H9 (cell line): ENCODE results near the gene MEPCE. TPM values are rescaled to one million over a fixed set of nuclear protein-coding genes. Genes with fewer than 3 reads are reported as not detected.

Experiments used
- DNase-seq: peaks from one replicate; pipeline ENCODE4 v3.0.0-alpha.2; 2017
- H2AFZ ChIP-seq: one replicate; pipeline ENCODE4 v1.6.1; 2013; ENCODE audit warnings: mild to moderate bottlenecking, low read length, control low read depth, moderate library complexity
- H2AK5ac ChIP-seq: 2 replicates; pipeline ENCODE4 v1.6.1; 2013; ENCODE audit warnings: low read length, control low read depth, mixed read lengths; ENCODE audit not compliant: insufficient read length
- H2BK120ac ChIP-seq: one replicate; pipeline ENCODE4 v1.6.1; 2013; ENCODE audit warnings: low read depth, mild to moderate bottlenecking, low read length, control low read depth, inconsistent platforms; ENCODE audit not compliant: poor library complexity, severe bottlenecking
- H2BK12ac ChIP-seq: 2 replicates; pipeline ENCODE4 v1.6.1; 2013; ENCODE audit warnings: low read length, control low read depth, mixed read lengths, low read depth; ENCODE audit not compliant: insufficient read length
- H2BK15ac ChIP-seq: 2 replicates; pipeline ENCODE4 v1.6.1; 2013; ENCODE audit warnings: low read depth, low read length, control low read depth
- H2BK20ac ChIP-seq: one replicate; pipeline ENCODE4 v1.6.1; 2013; ENCODE audit warnings: low read depth, mild to moderate bottlenecking, low read length, control low read depth, inconsistent platforms; ENCODE audit not compliant: poor library complexity, severe bottlenecking
- H2BK5ac ChIP-seq: 2 replicates; pipeline ENCODE4 v1.6.1; 2013; ENCODE audit warnings: low read length, control low read depth, mixed read lengths; ENCODE audit not compliant: insufficient read length
- H3K14ac ChIP-seq: 2 replicates; pipeline ENCODE4 v1.6.1; 2013; ENCODE audit warnings: low read length, control low read depth; ENCODE audit not compliant: insufficient read depth
- H3K18ac ChIP-seq: 2 replicates; pipeline ENCODE4 v1.6.1; 2013; ENCODE audit warnings: low read depth, mild to moderate bottlenecking, mixed read lengths, low read length, control low read depth; ENCODE audit not compliant: insufficient read length
- H3K23ac ChIP-seq: 2 replicates; pipeline ENCODE4 v1.6.1; 2013; ENCODE audit warnings: low read length, control low read depth, mixed read lengths, low read depth; ENCODE audit not compliant: insufficient read length
- H3K23me2 ChIP-seq: 2 replicates; pipeline ENCODE4 v1.6.1; 2013; ENCODE audit warnings: low read depth, mild to moderate bottlenecking, mixed read lengths, low read length, control low read depth; ENCODE audit not compliant: insufficient read length, poor library complexity, severe bottlenecking
- H3K27ac ChIP-seq: 2 replicates; pipeline ENCODE4 v1.5.1; 2013; ENCODE audit warnings: low read length, control low read depth, mixed read lengths, low read depth; ENCODE audit not compliant: insufficient read length
- H3K27me3 ChIP-seq: 2 replicates; pipeline ENCODE4 v1.6.1; 2013; ENCODE audit warnings: low read length, control low read depth, inconsistent platforms; ENCODE audit not compliant: insufficient read depth
- H3K4ac ChIP-seq: 2 replicates; pipeline ENCODE4 v1.6.1; 2013; ENCODE audit warnings: low read depth, mild to moderate bottlenecking, control low read depth, inconsistent platforms, low read length, moderate library complexity
- H3K4me1 ChIP-seq: 2 replicates; pipeline ENCODE4 v1.6.1; 2013; ENCODE audit warnings: low read length, control low read depth, inconsistent platforms; ENCODE audit not compliant: insufficient read depth
- H3K4me2 ChIP-seq: 2 replicates; pipeline ENCODE4 v1.6.1; 2013; ENCODE audit warnings: low read length, control low read depth, mixed read lengths; ENCODE audit not compliant: insufficient read length, insufficient read depth
- H3K56ac ChIP-seq: 2 replicates; pipeline ENCODE4 v1.6.1; 2013; ENCODE audit warnings: low read depth, mild to moderate bottlenecking, mixed read lengths, low read length, control low read depth; ENCODE audit not compliant: insufficient read length
- H3K79me1 ChIP-seq: 2 replicates; pipeline ENCODE4 v1.6.1; 2013; ENCODE audit warnings: low read depth, mild to moderate bottlenecking, moderate library complexity, low read length, control low read depth, inconsistent platforms; ENCODE audit not compliant: insufficient read depth, poor library complexity, severe bottlenecking
- H3K79me2 ChIP-seq: 2 replicates; pipeline ENCODE4 v1.6.1; 2013; ENCODE audit warnings: low read length, control low read depth, inconsistent platforms; ENCODE audit not compliant: insufficient read depth
- H3K9ac ChIP-seq: 2 replicates; pipeline ENCODE4 v1.6.1; 2013; ENCODE audit warnings: low read length, control low read depth, mixed read lengths; ENCODE audit not compliant: insufficient read length; ENCODE audit errors: extremely low read depth
- H3K9me3 ChIP-seq: one replicate; pipeline ENCODE4 v1.6.1; 2013; ENCODE audit warnings: low read depth, low read length, inconsistent platforms; ENCODE audit not compliant: control insufficient read depth
- H3T11ph ChIP-seq: one replicate; pipeline ENCODE4 v1.6.1; 2013; ENCODE audit warnings: mild to moderate bottlenecking, low read length, control low read depth, inconsistent platforms
- H4K20me1 ChIP-seq: one replicate; pipeline ENCODE4 v1.6.1; 2013; ENCODE audit not compliant: control insufficient read depth, insufficient read length, insufficient read depth
- H4K5ac ChIP-seq: 2 replicates; pipeline ENCODE4 v1.6.1; 2013; ENCODE audit warnings: low read depth, mild to moderate bottlenecking, mixed read lengths, low read length, control low read depth; ENCODE audit not compliant: insufficient read length
- H4K8ac ChIP-seq: replicated peaks from 2 replicates; pipeline ENCODE4 v1.6.1; 2013; ENCODE audit warnings: low read length, control low read depth, mixed read lengths, low read depth; ENCODE audit not compliant: insufficient read length
- H4K91ac ChIP-seq: 2 replicates; pipeline ENCODE4 v1.6.1; 2013; ENCODE audit warnings: low read depth, mild to moderate bottlenecking, moderate library complexity, mixed read lengths, low read length, control low read depth; ENCODE audit not compliant: insufficient read length
- H3K27ac Mint-ChIP-seq, 3 experiments: 2 replicates in 2 of 3; 3 replicates in 1 of 3; pipeline ENCODE4 v1.8.0; 2020 to 2021; ENCODE audit warnings: mixed read lengths in 3 of 3, mild to moderate bottlenecking in 1 of 3, moderate library complexity in 1 of 3
- H3K27me3 Mint-ChIP-seq: 2 replicates; pipeline ENCODE4 v1.8.0; 2021; ENCODE audit warnings: low read depth, mild to moderate bottlenecking, moderate library complexity, mixed read lengths
- H3K36me3 Mint-ChIP-seq, 3 experiments: 2 replicates in 2 of 3; 3 replicates in 1 of 3; pipeline ENCODE4 v1.8.0; 2020 to 2021; ENCODE audit warnings: low read depth in 3 of 3, mixed read lengths in 3 of 3; ENCODE audit not compliant: insufficient read depth in 1 of 3
- H3K4me1 Mint-ChIP-seq, 2 experiments: 2 replicates each; pipeline ENCODE4 v1.8.0; 2020; ENCODE audit warnings: mixed read lengths in 2 of 2
- H3K4me3 Mint-ChIP-seq, 2 experiments: 2 replicates in 1 of 2; 3 replicates in 1 of 2; pipeline ENCODE4 v1.8.0; 2020 to 2021; ENCODE audit warnings: mild to moderate bottlenecking in 2 of 2, mixed read lengths in 2 of 2, moderate library complexity in 1 of 2
- H3K9me3 Mint-ChIP-seq, 2 experiments: 2 replicates in 1 of 2; 3 replicates in 1 of 2; pipeline ENCODE4 v1.8.0; 2020; ENCODE audit warnings: mild to moderate bottlenecking in 2 of 2, mixed read lengths in 2 of 2, moderate library complexity in 1 of 2
- CTCF ChIP-seq: fragments of 200-600 bp; sonication (generic); conservative IDR thresholded peaks from 3 replicates; pipeline ENCODE4 v1.8.0; 2021; ENCODE audit warnings: antibody characterized with exemption, mild to moderate bottlenecking
- WGBS: extraction: QIAGEN DNeasy Blood & Tissue Kit; methylation state at CpG from one replicate; pipeline ENCODE4 v1.1.7; 2013; ENCODE audit warnings: missing lambda C conversion rate, low lambda C conversion rate, mixed read lengths; ENCODE audit not compliant: insufficient read length; ENCODE audit errors: extremely low coverage; 5-methylcytosine and 5-hydroxymethylcytosine counted together
- total RNA-seq: library from RNA; stranded (reverse); gene quantifications from 2 replicates; pipeline ENCODE4 v1.2.1, GENCODE V29; 2021

MEPCE gene
- total RNA-seq, 1 experiment from 2014 or later, result 68.0 TPM

- H4K5ac ChIP-seq, result no peak overlapping the region
- DNase-seq, result peak; percentile 52
- H3K4ac ChIP-seq, result no peak overlapping the region
- no peaks in the 10 kb centered on the region for H3K79me2 ChIP-seq
- H4K91ac ChIP-seq, result no peak overlapping the region
- peaks cover 16 to 35% of the 10 kb centered on the region in 2 experiments for H3K4me1 Mint-ChIP-seq
- H3K23me2 ChIP-seq, result peaks cover 7% of the 10 kb centered on the region
- no peaks in the 10 kb centered on the region; a peak in 1 of 5 replicates for H3K9me3 Mint-ChIP-seq
- no peaks in the 10 kb centered on the region for H4K20me1 ChIP-seq
- no peaks in the 10 kb centered on the region for H3K27me3 ChIP-seq
- H3K27ac Mint-ChIP-seq, result no peak overlapping the region
- WGBS, result no CpG with 5 or more reads among the region's 30 CpGs
- H3K79me1 ChIP-seq, result no peaks in the 10 kb centered on the region
- no peak overlapping the region for H2BK15ac ChIP-seq
- TF ChIP-seq CTCF, result peak; percentile 44; the same call in 2 of the 3 replicates
- H4K8ac ChIP-seq, result no peak overlapping the region
- no peak overlapping the region for H3K27ac ChIP-seq
- no peaks in the 10 kb centered on the region for H3K27me3 Mint-ChIP-seq
- H3K9me3 ChIP-seq, result no peaks in the 10 kb centered on the region
- H3K4me2 ChIP-seq, result peak overlapping the region; percentile 45
- H2AFZ ChIP-seq, result no peak overlapping the region
- peaks cover 0 to 5% (median 0%) of the 10 kb centered on the region in 3 experiments; a peak in 1 of 7 replicates for H3K36me3 Mint-ChIP-seq
- no peak overlapping the region for H2BK12ac ChIP-seq
- H2BK20ac ChIP-seq, result no peak overlapping the region
- H2AK5ac ChIP-seq, result no peak overlapping the region
- no peak overlapping the region for H3K23ac ChIP-seq
- no peak overlapping the region for H2BK5ac ChIP-seq
- H2BK120ac ChIP-seq, result no peak overlapping the region
- no peak overlapping the region for H3T11ph ChIP-seq
- no peaks in the 10 kb centered on the region; the same call in 1 of the 2 replicates for H3K4me1 ChIP-seq
- H3K14ac ChIP-seq, result no peak overlapping the region
- no peak overlapping the region for H3K9ac ChIP-seq
- peak overlapping the region; percentile 36 to 75; a peak in 4 of 5 replicates for H3K4me3 Mint-ChIP-seq
- H3K18ac ChIP-seq, result no peak overlapping the region
- no peak overlapping the region for H3K56ac ChIP-seq
These were observed 47.6 kb downstream of the MEPCE start for GRCh38 chr7:100476903-100477870.
